Measurements from ENCODE around the gene FOXP1.

The FOXP1 gene

GRCh38 chr3:71269906-71270305, 313.6 kb downstream of the FOXP1 start:
- H2AFZ ChIP-seq (ENCODE audit: low read depth, low read length): peak overlapping the region; percentile 71
- H3K79me2 ChIP-seq (ENCODE audit: low read length): no peaks in the 10 kb centered on the region
- no peaks in the 10 kb centered on the region for H4K20me1 ChIP-seq (ENCODE audit: insufficient read depth, low read length)
- no peaks in the 10 kb centered on the region for H3K36me3 ChIP-seq (replicated peaks; ENCODE audit: low read depth, low read length)
- H3K4me2 ChIP-seq (ENCODE audit: low read length): peak overlapping the region; percentile 54
- H3K27me3 ChIP-seq (ENCODE audit: low read depth, low read length): peaks cover 14% of the 10 kb centered on the region; the same call in 1 of the 2 replicates
- H3K27ac ChIP-seq (ENCODE audit: low read length): no peak overlapping the region
- no peak for TF ChIP-seq EZH2phosphoT487 (IDR thresholded peaks at IDR 0.05; ENCODE audit: low read depth)
- TF ChIP-seq, protein P1, sequence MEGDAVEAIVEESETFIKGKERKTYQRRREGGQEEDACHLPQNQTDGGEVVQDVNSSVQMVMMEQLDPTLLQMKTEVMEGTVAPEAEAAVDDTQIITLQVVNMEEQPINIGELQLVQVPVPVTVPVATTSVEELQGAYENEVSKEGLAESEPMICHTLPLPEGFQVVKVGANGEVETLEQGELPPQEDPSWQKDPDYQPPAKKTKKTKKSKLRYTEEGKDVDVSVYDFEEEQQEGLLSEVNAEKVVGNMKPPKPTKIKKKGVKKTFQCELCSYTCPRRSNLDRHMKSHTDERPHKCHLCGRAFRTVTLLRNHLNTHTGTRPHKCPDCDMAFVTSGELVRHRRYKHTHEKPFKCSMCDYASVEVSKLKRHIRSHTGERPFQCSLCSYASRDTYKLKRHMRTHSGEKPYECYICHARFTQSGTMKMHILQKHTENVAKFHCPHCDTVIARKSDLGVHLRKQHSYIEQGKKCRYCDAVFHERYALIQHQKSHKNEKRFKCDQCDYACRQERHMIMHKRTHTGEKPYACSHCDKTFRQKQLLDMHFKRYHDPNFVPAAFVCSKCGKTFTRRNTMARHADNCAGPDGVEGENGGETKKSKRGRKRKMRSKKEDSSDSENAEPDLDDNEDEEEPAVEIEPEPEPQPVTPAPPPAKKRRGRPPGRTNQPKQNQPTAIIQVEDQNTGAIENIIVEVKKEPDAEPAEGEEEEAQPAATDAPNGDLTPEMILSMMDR (IDR thresholded peaks at IDR 0.05; ENCODE audit: low read depth, low read length): no peak
- H3K4me3 ChIP-seq (ENCODE audit: low read length): peak overlapping the region; percentile 28
- peak overlapping the region; percentile 5; the same call in 1 of the 2 replicates for H3K9ac ChIP-seq (ENCODE audit: low read length)
- H3K4me1 ChIP-seq (ENCODE audit: low read length): peaks cover 42% of the 10 kb centered on the region
- no peaks in the 10 kb centered on the region for H3K9me3 ChIP-seq (ENCODE audit: insufficient read depth, low read length)

DNA sequence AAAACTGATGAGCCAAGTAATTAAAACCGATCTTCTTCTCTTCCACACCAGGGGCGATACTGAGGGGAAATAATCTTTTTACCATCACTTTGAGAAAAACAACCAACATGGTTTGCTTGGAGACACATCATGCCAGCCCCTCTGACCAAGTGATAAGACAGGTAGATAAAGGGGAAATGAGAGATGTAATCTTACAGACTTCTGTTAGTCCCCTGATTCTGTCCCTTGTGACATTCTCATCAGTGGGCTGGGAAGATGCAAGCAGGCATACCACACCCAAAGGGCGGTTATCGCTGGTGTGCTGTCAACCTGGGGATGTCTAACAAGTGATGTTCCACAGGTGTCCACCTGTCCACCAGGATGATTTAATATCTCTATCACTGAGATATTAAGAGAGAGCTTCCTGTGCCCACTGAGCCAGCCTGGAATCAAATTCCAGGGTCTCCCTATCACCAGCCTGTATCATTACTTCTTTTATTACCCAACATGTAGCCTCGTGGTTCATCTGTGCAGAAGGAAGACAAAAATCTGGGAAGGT, 315.0 kb downstream of the FOXP1 start:
- H3K9me3 ChIP-seq (ENCODE audit: insufficient read depth, low read length): no peaks in the 10 kb centered on the region
- no peak overlapping the region for H2AFZ ChIP-seq (ENCODE audit: low read depth, low read length)
- H3K27me3 ChIP-seq (ENCODE audit: low read depth, low read length): peaks cover 14% of the 10 kb centered on the region; the same call in 1 of the 2 replicates
- TF ChIP-seq, protein P1 (IDR thresholded peaks at IDR 0.05; ENCODE audit: low read depth, low read length): no peak
- no peak for TF ChIP-seq EZH2phosphoT487 (IDR thresholded peaks at IDR 0.05; ENCODE audit: low read depth)
- H3K27ac ChIP-seq (ENCODE audit: low read length): no peak overlapping the region
- H4K20me1 ChIP-seq (ENCODE audit: insufficient read depth, low read length): no peaks in the 10 kb centered on the region
- no peaks in the 10 kb centered on the region for H3K36me3 ChIP-seq (replicated peaks; ENCODE audit: low read depth, low read length)
- H3K4me2 ChIP-seq (ENCODE audit: low read length): no peak overlapping the region
- peaks cover 49% of the 10 kb centered on the region for H3K4me1 ChIP-seq (ENCODE audit: low read length)
- no peaks in the 10 kb centered on the region for H3K79me2 ChIP-seq (ENCODE audit: low read length)
- H3K4me3 ChIP-seq (ENCODE audit: low read length): no peak overlapping the region
- no peak overlapping the region for H3K9ac ChIP-seq (ENCODE audit: low read length)

- TF ChIP-seq, protein P1 (IDR thresholded peaks at IDR 0.05; ENCODE audit: low read depth, low read length): no peak
- no peak for TF ChIP-seq EZH2phosphoT487 (IDR thresholded peaks at IDR 0.05; ENCODE audit: low read depth)
- H3K79me2 ChIP-seq (ENCODE audit: low read length): no peaks in the 10 kb centered on the region
Measured at GRCh38 chr3:71266875-71267274, 316.7 kb downstream of the FOXP1 start.

DNA sequence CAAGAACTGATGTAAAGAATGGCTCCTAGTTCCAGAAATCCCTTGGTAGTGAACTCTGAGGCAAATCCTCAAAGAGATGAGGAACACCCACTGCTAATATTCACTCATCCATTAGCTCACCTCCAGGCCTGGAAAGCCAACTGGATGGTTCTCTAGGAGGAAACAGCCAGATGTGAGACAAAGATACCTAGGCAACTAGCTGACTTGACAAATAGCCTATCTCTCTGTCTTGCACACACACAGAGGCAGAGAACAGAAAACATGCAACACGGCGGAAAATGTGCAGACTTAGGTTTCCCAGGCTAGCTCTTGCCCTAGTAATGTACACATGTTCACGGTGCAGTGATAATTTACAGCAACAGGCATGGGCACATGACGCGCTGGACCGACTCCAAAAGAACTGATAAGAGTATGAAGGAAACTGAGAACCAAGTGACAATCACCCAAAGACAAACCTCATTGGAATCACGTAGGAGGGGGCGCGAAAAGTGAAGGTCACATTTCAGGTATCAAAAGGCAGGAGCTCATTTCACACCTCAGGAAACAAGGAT, 318.1 kb downstream of the FOXP1 start:
- Histone ChIP-seq H3K36me3 (replicated peaks; ENCODE audit: low read depth, low read length) (no peaks in the 10 kb centered on the region), H3K4me1 (ENCODE audit: low read length) (peaks cover 73% of the 10 kb centered on the region), H3K9me3 (ENCODE audit: insufficient read depth, low read length) (no peaks in the 10 kb centered on the region), H3K79me2 (ENCODE audit: low read length) (no peaks in the 10 kb centered on the region), H3K4me2 (ENCODE audit: low read length) (no peak overlapping the region), H2AFZ (ENCODE audit: low read depth, low read length) (no peak overlapping the region), H4K20me1 (ENCODE audit: insufficient read depth, low read length) (no peaks in the 10 kb centered on the region), H3K4me3 (ENCODE audit: low read length) (no peak overlapping the region), H3K27ac (ENCODE audit: low read length) (no peak overlapping the region), H3K27me3 (ENCODE audit: low read depth, low read length) (0 out of 2 replicates have a peak, but pooled peaks cover 4% of the 10 kb centered on the region), H3K9ac (ENCODE audit: low read length) (no peak overlapping the region)
- TF ChIP-seq EZH2phosphoT487 (IDR thresholded peaks at IDR 0.05; ENCODE audit: low read depth): no peak
- TF ChIP-seq, protein P1 (IDR thresholded peaks at IDR 0.05; ENCODE audit: low read depth, low read length): no peak

More at GRCh38 chr3:71266875-71267274, 316.7 kb downstream of the FOXP1 start:
- Histone ChIP-seq H3K4me1 (ENCODE audit: low read length) (peaks cover 64% of the 10 kb centered on the region), H3K27me3 (ENCODE audit: low read depth, low read length) (peaks cover 11% of the 10 kb centered on the region; the same call in 1 of the 2 replicates), H3K9me3 (ENCODE audit: insufficient read depth, low read length) (no peaks in the 10 kb centered on the region), H3K27ac (ENCODE audit: low read length) (no peak overlapping the region), H3K9ac (ENCODE audit: low read length) (no peak overlapping the region), H4K20me1 (ENCODE audit: insufficient read depth, low read length) (no peaks in the 10 kb centered on the region), H2AFZ (ENCODE audit: low read depth, low read length) (no peak overlapping the region), H3K4me3 (ENCODE audit: low read length) (no peak overlapping the region), H3K4me2 (ENCODE audit: low read length) (no peak overlapping the region), H3K36me3 (replicated peaks; ENCODE audit: low read depth, low read length) (no peaks in the 10 kb centered on the region)

All from OCI-LY3 (cell line).